Activated CD4-positive, CD25-positive, alpha-beta regulatory T cell (primary cell): ENCODE data around the gene KITLG.
"Not testable (repeated sequence)": the region's sequence is repeated elsewhere in the genome, so short reads cannot be mapped to it uniquely, and the experiment has no call there.

Experiments
- DNase-seq, 4 experiments: peaks; one replicate each; lab custom pipeline; 2025; lab: John Stamatoyannopoulos, UW

KITLG gene

GRCh38 chr12:88580051-88580871 lies at the start of gene KITLG:
Gene KITLG, minus strand, starts transcription at chr12:88580471. Its CDS starts 193 bp downstream, at chr12:88580278.
- no peak for DNase-seq

GRCh38 chr12:88628856-88629509 lies 48.7 kb upstream of the KITLG start:
- DNase-seq = no peak

- DNase-seq = not testable (repeated sequence)
Measured at GRCh38 chr12:88628035-88628434, 47.8 kb upstream of the KITLG start.

GRCh38 chr12:88627501-88627900 lies 47.2 kb upstream of the KITLG start:
- no peak for DNase-seq

- no peak for DNase-seq
Measured at GRCh38 chr12:88625356-88625755, 45.1 kb upstream of the KITLG start.

GRCh38 chr12:88624911-88625310 lies 44.6 kb upstream of the KITLG start:
- no peak for DNase-seq

- DNase-seq = no peak
Measured at GRCh38 chr12:88623777-88624548, 43.7 kb upstream of the KITLG start.

- DNase-seq = no peak
Measured at GRCh38 chr12:88617352-88617751, 37.1 kb upstream of the KITLG start.

- DNase-seq = no peak
Measured at GRCh38 chr12:88615490-88615889, 35.2 kb upstream of the KITLG start.

GRCh38 chr12:88604646-88605045 lies 24.4 kb upstream of the KITLG start:
- no peak for DNase-seq

- DNase-seq = no peak
Measured at GRCh38 chr12:88600272-88600671, 20.0 kb upstream of the KITLG start.

- no peak for DNase-seq
Measured at GRCh38 chr12:88597365-88597764, 17.1 kb upstream of the KITLG start.

GRCh38 chr12:88595697-88596096 lies 15.4 kb upstream of the KITLG start:
- no peak for DNase-seq

- no peak for DNase-seq
Measured at GRCh38 chr12:88594780-88595179, 14.5 kb upstream of the KITLG start.

GRCh38 chr12:88591343-88591742 lies 11.1 kb upstream of the KITLG start:
- DNase-seq = no peak

GRCh38 chr12:88590851-88591250 lies 10.6 kb upstream of the KITLG start:
- DNase-seq = no peak

GRCh38 chr12:88585077-88585476 lies 4.8 kb upstream of the KITLG start:
- DNase-seq = no peak

- no peak for DNase-seq
Measured at GRCh38 chr12:88579601-88580050, 645 bp downstream of the KITLG start.

GRCh38 chr12:88579161-88579517 lies 1.1 kb downstream of the KITLG start:
- no peak for DNase-seq

GRCh38 chr12:88578276-88579160 lies 1.8 kb downstream of the KITLG start:
- no peak for DNase-seq

- DNase-seq = no peak
Measured at GRCh38 chr12:88577537-88577936, 2.7 kb downstream of the KITLG start.

GRCh38 chr12:88576866-88577265 lies 3.4 kb downstream of the KITLG start:
- DNase-seq = no peak
